BLaER1 treated with 17β-estradiol and CSF1 and Interleukin-3, amounts not matched to agents 10 nM and 100 nM (cell line): ENCODE data around the gene FEM1C.

ENCODE experiments used
- H3K27ac ChIP-seq, 11 experiments: shearing (Covaris generic); formaldehyde crosslinking; 2 replicates each; pipeline ENCODE4 v1.8.1; 2022
- H3K27me3 ChIP-seq, 11 experiments: shearing (Covaris generic); formaldehyde crosslinking; 2 replicates each; pipeline ENCODE4 v1.8.1; 2022
- H3K36me3 ChIP-seq, 11 experiments: shearing (Covaris generic); formaldehyde crosslinking; 2 replicates each; pipeline ENCODE4 v1.8.1; 2022
- H3K4me1 ChIP-seq, 10 experiments: shearing (Covaris generic); formaldehyde crosslinking; 2 replicates each; pipeline ENCODE4 v1.8.1; 2022
- H3K4me2 ChIP-seq, 11 experiments: shearing (Covaris generic); formaldehyde crosslinking; 2 replicates each; pipeline ENCODE4 v1.8.1; 2022
- H3K4me3 ChIP-seq, 10 experiments: shearing (Covaris generic); formaldehyde crosslinking; 2 replicates each; pipeline ENCODE4 v1.8.1; 2022
- H3K9ac ChIP-seq, 11 experiments: shearing (Covaris generic); formaldehyde crosslinking; 2 replicates each; pipeline ENCODE4 v1.8.1; 2022
- H3K9me3 ChIP-seq, 11 experiments: shearing (Covaris generic); formaldehyde crosslinking; replicated peaks in 1 of 11; 2 replicates each; pipeline ENCODE4 v1.8.1; 2022
- H4K20me1 ChIP-seq, 11 experiments: shearing (Covaris generic); formaldehyde crosslinking; 2 replicates each; pipeline ENCODE4 v1.8.1; 2022
- Cebpa-rat ChIP-seq, 11 experiments: shearing (Covaris generic); IDR thresholded peaks; 2 replicates each; pipeline ENCODE4 v1.8.1; 2022

Gene FEM1C, protein sequence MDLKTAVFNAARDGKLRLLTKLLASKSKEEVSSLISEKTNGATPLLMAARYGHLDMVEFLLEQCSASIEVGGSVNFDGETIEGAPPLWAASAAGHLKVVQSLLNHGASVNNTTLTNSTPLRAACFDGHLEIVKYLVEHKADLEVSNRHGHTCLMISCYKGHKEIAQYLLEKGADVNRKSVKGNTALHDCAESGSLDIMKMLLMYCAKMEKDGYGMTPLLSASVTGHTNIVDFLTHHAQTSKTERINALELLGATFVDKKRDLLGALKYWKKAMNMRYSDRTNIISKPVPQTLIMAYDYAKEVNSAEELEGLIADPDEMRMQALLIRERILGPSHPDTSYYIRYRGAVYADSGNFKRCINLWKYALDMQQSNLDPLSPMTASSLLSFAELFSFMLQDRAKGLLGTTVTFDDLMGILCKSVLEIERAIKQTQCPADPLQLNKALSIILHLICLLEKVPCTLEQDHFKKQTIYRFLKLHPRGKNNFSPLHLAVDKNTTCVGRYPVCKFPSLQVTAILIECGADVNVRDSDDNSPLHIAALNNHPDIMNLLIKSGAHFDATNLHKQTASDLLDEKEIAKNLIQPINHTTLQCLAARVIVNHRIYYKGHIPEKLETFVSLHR

GRCh38 chr5:115544436-115545350, at the start of gene FEM1C:
TSS of gene FEM1C (minus strand) at chr5:115544775. CDS start at chr5:115543493, 1,282 bp downstream.
- Histone ChIP-seq H3K4me3 (peak within 1 kb of the TSS; percentile 86 to 100 (median 96)), H4K20me1 (peaks cover 28 to 47% (median 39%) of the 10 kb centered on the region in 11 experiments), H3K27ac (peak within 1 kb of the TSS; percentile 95 to 98 (median 98)), H3K4me1 (peaks cover 4 to 37% (median 16%) of the 10 kb centered on the region in 10 experiments; a peak in 19 of 20 replicates), H3K27me3 (no peaks in the 10 kb centered on the region), H3K9me3 (peaks cover 25 to 37% (median 29%) of the 10 kb centered on the region in 11 experiments), H3K36me3 (peaks cover 20 to 43% (median 35%) of the 10 kb centered on the region in 11 experiments), H3K4me2 (peak within 1 kb of the TSS; percentile 86 to 100 (median 98)), H3K9ac (peak within 1 kb of the TSS; percentile 96 to 99 (median 99))
- TF ChIP-seq Cebpa-rat (IDR thresholded peaks at IDR 0.05): no peak

GRCh38 chr5:115589043-115589442, 44.5 kb upstream of the FEM1C start:
- no peaks in the 10 kb centered on the region for H3K27me3 ChIP-seq
- peaks cover 0 to 79% (median 0%) of the 10 kb centered on the region in 11 experiments; a peak in 6 of 22 replicates for H4K20me1 ChIP-seq
- no peaks in the 10 kb centered on the region for H3K36me3 ChIP-seq
- no peak overlapping the region for H3K9ac ChIP-seq
- 0 out of 22 replicates have a peak, but pooled peaks cover 0 to 3% (median 0%) of the 10 kb centered on the region in 11 experiments for H3K9me3 ChIP-seq
- no peak overlapping the region for H3K4me2 ChIP-seq
- TF ChIP-seq Cebpa-rat (IDR thresholded peaks at IDR 0.05): no peak
- no peak overlapping the region for H3K27ac ChIP-seq
- H3K4me3 ChIP-seq: no peak overlapping the region
- H3K4me1 ChIP-seq: peaks cover 0 to 11% (median 0%) of the 10 kb centered on the region in 10 experiments; a peak in 2 of 20 replicates

DNA sequence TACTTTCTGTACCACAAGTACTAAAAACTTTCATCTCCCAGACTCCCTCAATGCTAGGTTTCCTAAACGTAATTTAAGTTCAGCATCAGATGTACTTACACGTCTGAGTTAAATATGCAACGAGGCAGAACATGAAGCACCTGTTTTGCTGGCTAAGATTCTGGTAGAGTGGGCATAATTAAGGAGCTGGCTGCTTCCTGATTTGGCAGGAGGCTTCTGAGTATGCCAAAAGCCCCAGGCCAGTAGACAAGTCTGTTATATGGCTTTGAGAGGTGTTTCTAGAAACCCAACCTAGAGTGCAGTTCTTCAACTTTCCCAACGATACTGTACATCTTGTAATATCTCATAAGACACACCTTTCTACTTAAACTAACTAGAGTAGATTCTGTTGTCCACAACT, 44.1 kb upstream of the FEM1C start:
- Histone ChIP-seq H3K36me3 (no peaks in the 10 kb centered on the region), H3K4me3 (no peak overlapping the region), H3K4me2 (no peak overlapping the region), H3K27ac (no peak overlapping the region), H3K9me3 (0 out of 22 replicates have a peak, but pooled peaks cover 0 to 3% (median 0%) of the 10 kb centered on the region in 11 experiments), H3K27me3 (no peaks in the 10 kb centered on the region), H4K20me1 (peaks cover 0 to 78% (median 0%) of the 10 kb centered on the region in 11 experiments; a peak in 6 of 22 replicates), H3K9ac (no peak overlapping the region), H3K4me1 (peaks cover 0 to 15% (median 0%) of the 10 kb centered on the region in 10 experiments; a peak in 4 of 20 replicates)
- no peak for TF ChIP-seq Cebpa-rat (IDR thresholded peaks at IDR 0.05)

DNA sequence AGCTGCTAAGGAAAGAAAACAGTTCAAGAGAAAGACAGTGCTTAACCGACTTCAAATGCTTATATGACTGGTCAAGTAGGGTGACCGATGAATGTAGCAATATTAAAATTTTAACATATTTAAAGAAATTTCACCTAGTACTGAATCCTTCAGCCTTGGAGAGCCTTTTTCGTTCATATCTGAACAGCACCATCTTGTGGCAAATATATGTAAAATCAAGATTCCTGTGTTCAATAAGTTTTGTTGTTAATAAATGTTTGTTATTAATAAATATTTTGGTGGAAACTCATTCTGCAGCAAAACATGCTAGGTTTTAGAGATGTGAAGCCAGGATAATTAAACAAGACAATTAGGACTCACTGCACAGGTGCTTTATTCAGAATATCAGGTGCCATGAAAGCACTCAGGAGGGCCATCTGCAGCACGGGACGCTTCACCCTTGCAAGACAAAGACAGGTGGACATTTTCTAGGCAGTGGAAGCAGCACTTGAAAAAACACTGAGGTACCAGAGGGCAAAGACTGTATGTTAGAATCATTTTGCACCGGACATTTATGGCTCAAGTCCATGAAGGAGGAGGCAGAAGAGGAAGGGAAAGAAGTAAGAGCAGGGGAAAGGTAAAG, 42.1 kb upstream of the FEM1C start:
- no peak overlapping the region for H3K9ac ChIP-seq

GRCh38 chr5:115585265-115585664, 40.7 kb upstream of the FEM1C start:
- H3K4me1 ChIP-seq: peaks cover 0 to 27% (median under 1%) of the 10 kb centered on the region in 10 experiments; a peak in 13 of 20 replicates
- no peak overlapping the region for H3K4me3 ChIP-seq
- H3K4me2 ChIP-seq: no peak overlapping the region
- H4K20me1 ChIP-seq: peaks cover 0 to 62% (median 0%) of the 10 kb centered on the region in 11 experiments; a peak in 6 of 22 replicates
- H3K9me3 ChIP-seq: no peaks in the 10 kb centered on the region
- no peak overlapping the region for H3K9ac ChIP-seq
- no peak overlapping the region for H3K27ac ChIP-seq
- no peaks in the 10 kb centered on the region for H3K27me3 ChIP-seq
- no peak for TF ChIP-seq Cebpa-rat (IDR thresholded peaks at IDR 0.05)
- peaks cover 0 to 10% (median 0%) of the 10 kb centered on the region in 11 experiments; a peak in 4 of 22 replicates for H3K36me3 ChIP-seq

More for the DNA sequence above, 42.1 kb upstream of the FEM1C start:
- Histone ChIP-seq H3K4me2 (no peak overlapping the region), H3K9me3 (no peaks in the 10 kb centered on the region), H3K27ac (no peak overlapping the region), H3K27me3 (no peaks in the 10 kb centered on the region), H4K20me1 (peaks cover 0 to 75% (median 0%) of the 10 kb centered on the region in 11 experiments; a peak in 6 of 22 replicates), H3K36me3 (no peaks in the 10 kb centered on the region), H3K4me1 (peaks cover 0 to 19% (median 0%) of the 10 kb centered on the region in 10 experiments; a peak in 4 of 20 replicates), H3K4me3 (no peak overlapping the region)
- no peak for TF ChIP-seq Cebpa-rat (IDR thresholded peaks at IDR 0.05)

- H3K4me2 ChIP-seq: no peak overlapping the region
- peaks cover 6 to 35% (median 8%) of the 10 kb centered on the region in 10 experiments; a peak in 18 of 20 replicates for H3K4me1 ChIP-seq
- TF ChIP-seq Cebpa-rat (IDR thresholded peaks at IDR 0.05): no peak
- H3K27ac ChIP-seq: no peak overlapping the region
- no peaks in the 10 kb centered on the region for H3K27me3 ChIP-seq
- H3K4me3 ChIP-seq: no peak overlapping the region
- no peaks in the 10 kb centered on the region for H3K9me3 ChIP-seq
- H3K9ac ChIP-seq: no peak overlapping the region
- H3K36me3 ChIP-seq: peaks cover 0 to 11% (median 0%) of the 10 kb centered on the region in 11 experiments; a peak in 4 of 22 replicates
- peaks cover 0 to 54% (median 0%) of the 10 kb centered on the region in 11 experiments; a peak in 6 of 22 replicates for H4K20me1 ChIP-seq
Measured at GRCh38 chr5:115584501-115584900, 39.9 kb upstream of the FEM1C start.

GRCh38 chr5:115583474-115583873, 38.9 kb upstream of the FEM1C start:
- peaks cover 0 to 11% (median 0%) of the 10 kb centered on the region in 11 experiments; a peak in 4 of 22 replicates for H3K36me3 ChIP-seq
- no peaks in the 10 kb centered on the region for H3K27me3 ChIP-seq
- peaks cover 8 to 45% (median 11%) of the 10 kb centered on the region in 10 experiments; a peak in 18 of 20 replicates for H3K4me1 ChIP-seq
- peaks cover 0 to 44% (median 0%) of the 10 kb centered on the region in 11 experiments; a peak in 6 of 22 replicates for H4K20me1 ChIP-seq
- no peak for TF ChIP-seq Cebpa-rat (IDR thresholded peaks at IDR 0.05)
- peak overlapping the region in 2 of 11 experiments; percentile 48 to 61; a peak in 4 of 22 replicates for H3K4me2 ChIP-seq
- H3K9ac ChIP-seq: no peak overlapping the region
- H3K27ac ChIP-seq: no peak overlapping the region
- H3K9me3 ChIP-seq: no peaks in the 10 kb centered on the region
- no peak overlapping the region for H3K4me3 ChIP-seq
